GM18526 (cell line): Measurements from ENCODE around the gene ACTC1.

Experiments
- POLR2A ChIP-seq: IDR thresholded peaks from 3 replicates; pipeline ENCODE4 v1.6.1; 2011; ENCODE audit not compliant: insufficient read length; ENCODE audit errors: extremely low read depth

ACTC1 gene

GRCh38 chr15:34782901-34783300 is 12.4 kb downstream of the ACTC1 start:
- TF ChIP-seq POLR2A, result no peak

GRCh38 chr15:34780725-34781124 is 14.6 kb downstream of the ACTC1 start:
- TF ChIP-seq POLR2A, result no peak

DNA sequence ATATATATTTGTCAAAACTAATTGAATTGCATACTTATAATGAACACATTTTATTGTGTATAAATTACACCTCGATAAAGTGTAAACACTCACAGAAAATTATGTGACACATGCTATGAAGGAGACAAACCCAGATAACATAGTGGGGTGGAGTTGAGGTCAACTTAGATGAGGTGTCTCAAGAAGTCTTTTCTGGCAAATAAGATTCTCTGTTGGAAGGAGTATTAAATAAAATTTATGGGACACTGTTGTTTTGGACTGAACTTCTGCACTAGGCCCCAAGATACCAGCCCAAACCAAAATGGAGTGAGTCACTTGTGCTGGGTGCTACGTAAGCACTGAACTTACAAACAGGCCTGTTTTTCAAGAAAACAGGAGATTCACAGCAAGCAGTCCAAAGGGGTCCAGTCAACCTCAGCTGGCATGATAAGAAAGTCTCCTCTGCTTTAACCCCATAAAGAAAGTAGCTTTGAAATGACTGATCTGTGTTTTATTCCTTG is 18.7 kb downstream of the ACTC1 start:
- TF ChIP-seq POLR2A, result no peak

DNA sequence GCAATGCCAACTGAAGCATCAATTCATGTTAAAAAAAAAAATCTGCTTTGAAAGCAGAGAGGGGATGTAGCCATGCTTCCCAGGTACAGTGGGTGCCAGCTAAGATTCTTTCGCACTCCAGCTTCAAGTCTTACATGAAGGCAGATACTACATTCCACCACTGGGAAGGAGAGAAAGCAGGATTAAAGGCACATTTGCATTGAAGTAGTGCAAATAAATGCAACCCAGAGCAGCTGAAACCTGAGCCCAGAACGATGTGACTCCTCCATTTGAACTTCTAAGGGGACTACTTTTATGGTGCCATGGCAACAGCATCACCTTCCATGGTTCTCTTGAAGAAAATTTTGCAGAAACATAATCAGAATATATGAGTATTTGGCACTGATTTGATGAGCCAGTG is 21.4 kb downstream of the ACTC1 start:
- TF ChIP-seq POLR2A, result no peak

DNA sequence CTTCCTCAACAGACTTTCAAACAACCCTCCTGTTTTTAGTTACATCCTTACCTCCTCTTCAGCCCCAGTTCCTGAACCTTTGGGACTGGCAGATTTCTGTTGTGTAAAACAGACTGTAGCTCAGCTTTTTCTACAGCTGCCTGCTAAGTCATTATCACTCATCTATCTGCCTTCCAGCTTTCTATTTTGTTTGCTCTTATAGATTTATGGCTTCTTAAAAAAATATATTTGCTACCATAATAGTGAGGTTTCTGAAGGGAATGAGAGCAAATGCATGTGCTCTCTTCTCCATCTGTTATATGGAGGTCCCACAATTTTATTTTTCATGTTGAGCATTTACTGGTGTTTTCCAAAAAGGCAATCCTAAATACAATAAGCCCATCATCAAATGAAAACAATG is 22.3 kb downstream of the ACTC1 start:
- TF ChIP-seq POLR2A, result no peak

DNA sequence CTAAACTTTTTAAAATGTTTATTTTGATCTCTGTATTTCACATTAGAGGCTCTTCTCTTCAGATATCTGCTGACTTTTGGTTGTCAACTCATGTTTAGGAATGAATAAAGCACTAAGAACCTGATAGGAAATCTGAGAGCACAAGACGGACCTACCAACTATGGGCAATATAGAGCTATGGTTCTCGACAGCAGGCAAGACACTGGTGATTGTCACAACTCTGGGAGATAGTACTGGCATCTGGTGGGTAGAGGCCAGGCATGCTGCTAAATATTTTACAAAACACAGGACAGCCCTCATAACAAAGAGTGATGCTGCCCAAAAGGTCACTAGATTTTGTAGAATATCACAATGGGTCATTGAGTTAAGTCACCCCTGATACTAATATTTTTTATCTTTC is 23.0 kb downstream of the ACTC1 start:
- TF ChIP-seq POLR2A, result no peak

DNA sequence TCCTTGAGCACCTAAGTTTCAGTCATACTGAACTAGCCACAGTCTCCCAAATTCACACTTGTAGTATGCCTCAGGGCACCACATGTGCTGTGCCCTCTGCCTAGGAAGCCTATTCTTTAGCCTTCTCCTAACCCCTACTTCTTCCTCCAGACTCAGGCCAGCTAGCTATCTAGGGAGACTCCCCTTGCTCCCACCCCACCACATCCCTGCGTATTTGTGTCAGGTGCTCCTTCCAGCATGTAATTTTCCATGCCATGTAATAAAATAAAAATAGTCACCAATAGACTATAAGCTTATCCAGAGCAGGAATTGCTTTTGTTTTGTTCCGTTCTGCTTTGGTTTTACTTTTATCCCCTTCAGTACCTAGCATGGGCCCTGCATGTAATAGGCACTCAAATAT is 25.6 kb downstream of the ACTC1 start:
- no peak for TF ChIP-seq POLR2A

- TF ChIP-seq POLR2A, result no peak
These were observed 26.8 kb downstream of the ACTC1 start for GRCh38 chr15:34768530-34768929.

- no peak for TF ChIP-seq POLR2A
These were observed 29.6 kb downstream of the ACTC1 start for GRCh38 chr15:34765741-34766140.

- TF ChIP-seq POLR2A, result no peak
These were observed 34.4 kb downstream of the ACTC1 start for GRCh38 chr15:34760909-34761308.

- TF ChIP-seq POLR2A, result no peak
These were observed 35.4 kb downstream of the ACTC1 start for GRCh38 chr15:34759992-34760391.

DNA sequence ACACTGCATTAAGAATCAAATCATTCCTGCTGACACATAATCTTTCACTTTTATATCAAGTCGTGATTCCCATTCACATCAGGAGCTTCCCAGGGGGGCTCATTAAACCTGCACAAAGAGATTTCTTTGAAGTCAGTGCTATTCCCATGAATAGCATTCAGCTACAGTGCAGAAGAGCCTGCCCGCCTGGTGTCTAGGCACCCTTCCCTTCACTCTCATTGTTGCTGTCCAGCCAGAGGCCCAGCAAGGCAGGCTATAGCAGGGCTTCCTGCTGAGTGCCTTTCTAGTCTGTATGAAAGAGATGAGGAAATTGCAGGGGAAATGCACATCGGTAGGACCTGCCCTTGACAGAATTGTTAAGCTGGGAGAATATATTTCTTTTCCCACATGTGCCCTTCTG is 36.0 kb downstream of the ACTC1 start:
- no peak for TF ChIP-seq POLR2A

GRCh38 chr15:34757262-34757661 is 38.1 kb downstream of the ACTC1 start:
- no peak for TF ChIP-seq POLR2A

GRCh38 chr15:34755419-34755773 is 40.0 kb downstream of the ACTC1 start:
- no peak for TF ChIP-seq POLR2A

DNA sequence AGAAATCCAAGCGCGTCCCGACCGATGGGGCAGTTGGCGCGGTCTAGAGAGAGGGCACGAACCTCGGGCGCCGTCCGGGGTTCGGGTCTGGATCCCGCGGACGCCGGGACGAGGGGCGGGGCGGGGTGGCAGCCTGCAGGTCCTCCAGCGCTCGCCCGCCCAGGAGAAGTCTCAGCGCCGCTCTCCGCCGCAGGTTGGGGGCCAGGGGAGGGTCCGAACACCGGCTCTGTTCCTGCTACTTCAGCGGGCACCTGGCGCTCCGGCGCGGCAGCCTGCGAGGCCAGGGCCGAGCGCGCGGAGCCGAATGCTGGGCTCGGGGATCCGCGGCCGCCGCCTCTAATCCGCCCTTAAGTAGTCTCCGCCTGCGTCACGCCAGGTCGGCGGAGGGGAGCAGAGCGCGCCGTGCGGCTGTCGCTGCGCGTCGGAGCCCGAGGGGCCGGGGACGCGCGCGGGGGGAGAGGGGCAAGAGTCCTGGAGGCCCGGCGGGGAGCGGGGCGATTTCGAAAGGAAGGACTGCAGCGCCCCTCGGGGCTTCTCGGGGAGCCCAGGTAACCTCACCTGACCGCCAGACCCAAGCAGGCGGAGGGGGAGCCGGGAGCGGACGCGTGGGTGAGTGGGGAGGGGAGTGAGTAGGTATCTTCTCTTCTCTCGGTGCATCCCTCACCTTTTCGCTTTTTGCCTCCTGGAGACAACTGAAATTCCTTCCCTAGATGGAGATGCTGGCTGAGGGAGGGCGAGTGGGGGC is 40.5 kb downstream of the ACTC1 start, which contains the start of gene GJD2:
TSS of gene GJD2 (minus strand) at position 325 of the 745 bp plus-strand sequence. CDS start 510 bp downstream, outside the sequence.
- TF ChIP-seq POLR2A, result no peak

GRCh38 chr15:34754171-34754601 is 41.2 kb downstream of the ACTC1 start:
- TF ChIP-seq POLR2A, result no peak
